NCI-H2227 treated with DMSO at 0.1 percent for 48 hours (cell line): ENCODE data around the gene ZNF593.

Experiments
- DNase-seq: peaks from one replicate; lab custom pipeline; 2025; lab: John Stamatoyannopoulos, UW

The ZNF593 gene

DNA sequence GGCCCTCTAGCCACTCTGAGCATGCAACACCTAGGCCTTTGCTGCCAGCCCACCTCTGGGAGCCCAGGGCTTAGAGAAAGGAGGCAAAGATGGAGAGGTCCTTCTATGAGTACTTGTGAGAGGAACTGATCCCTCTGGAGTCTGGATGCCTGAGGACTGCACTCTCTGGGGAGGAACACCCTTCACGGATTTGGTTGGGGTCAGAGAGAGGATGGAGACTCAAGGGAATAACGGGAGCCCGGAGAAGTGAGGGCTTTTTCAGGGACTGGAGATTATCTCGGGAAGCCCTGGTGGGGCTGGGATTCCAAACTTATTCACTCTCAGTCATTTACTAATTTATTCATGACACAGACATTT is 532 bp upstream of the ZNF593 start:
- no peak for DNase-seq

DNA sequence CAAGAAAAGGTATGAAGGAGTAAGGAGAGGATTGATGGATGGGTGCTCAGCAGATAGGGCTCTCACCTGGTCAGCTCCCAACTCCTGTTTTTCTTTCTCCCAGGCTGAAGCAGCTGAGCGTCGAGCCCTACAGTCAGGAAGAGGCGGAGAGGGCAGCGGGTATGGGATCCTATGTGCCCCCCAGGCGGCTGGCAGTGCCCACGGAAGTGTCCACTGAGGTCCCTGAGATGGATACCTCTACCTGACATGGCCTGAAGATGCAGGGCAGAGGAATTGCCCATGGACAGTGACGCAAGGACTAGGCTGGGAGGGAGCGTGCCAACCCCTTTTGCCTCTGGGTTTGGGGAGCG is 739 bp downstream of the ZNF593 start:
- no peak for DNase-seq

DNA sequence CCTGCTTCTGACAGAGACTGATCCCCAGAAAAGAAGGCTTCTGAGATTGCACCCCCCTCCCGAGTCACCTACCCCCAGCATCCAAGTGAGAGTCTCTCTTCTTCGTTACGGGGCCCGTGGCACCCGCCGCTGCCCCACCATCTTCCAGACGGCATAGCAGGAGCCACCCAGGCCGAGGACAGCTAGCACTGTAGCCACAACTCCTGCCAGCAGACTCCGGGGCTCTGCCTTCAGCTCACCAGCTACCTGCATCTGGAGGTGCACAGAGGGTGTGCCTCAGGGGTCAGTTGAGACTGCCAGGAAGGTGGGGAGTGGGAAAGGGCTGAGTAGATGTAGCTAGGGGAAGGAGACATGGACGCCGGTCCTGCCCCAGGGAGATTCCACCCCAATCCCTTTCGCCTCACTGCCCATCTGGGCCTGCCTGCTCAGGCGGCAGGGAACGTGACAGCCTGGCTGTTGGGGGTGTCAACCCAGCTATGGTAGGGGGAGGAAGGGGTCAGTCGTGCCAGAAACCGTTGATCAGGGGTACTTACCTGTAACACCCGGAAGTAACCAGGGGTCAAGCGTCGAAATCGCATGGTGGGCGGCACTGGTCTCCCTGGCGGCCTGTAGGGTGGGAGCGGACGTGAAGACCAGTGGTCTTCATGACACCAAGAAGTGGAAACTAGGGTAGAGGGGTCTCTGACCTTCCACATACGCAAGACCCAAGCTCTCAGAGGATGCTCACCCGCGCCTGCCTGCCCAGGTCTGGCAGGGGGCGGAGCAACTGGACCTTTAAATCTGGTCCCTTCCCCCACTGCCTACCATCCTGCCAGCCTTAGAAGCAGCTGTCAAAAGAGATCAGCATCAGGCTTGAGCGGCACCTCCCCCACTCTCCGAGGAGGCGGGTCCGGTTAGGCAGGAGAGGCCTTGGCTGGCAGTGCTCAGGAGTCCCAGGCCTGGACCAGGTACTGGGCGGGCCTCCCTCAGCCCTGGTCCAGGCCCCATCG is 1.7 kb downstream of the ZNF593 start, which contains the start of gene ZNF593OS:
Gene ZNF593OS, minus strand, starts transcription at position 749 of the 989 bp plus-strand sequence. Its CDS starts 171 bp downstream, at position 578.
- DNase-seq, result no peak

DNA sequence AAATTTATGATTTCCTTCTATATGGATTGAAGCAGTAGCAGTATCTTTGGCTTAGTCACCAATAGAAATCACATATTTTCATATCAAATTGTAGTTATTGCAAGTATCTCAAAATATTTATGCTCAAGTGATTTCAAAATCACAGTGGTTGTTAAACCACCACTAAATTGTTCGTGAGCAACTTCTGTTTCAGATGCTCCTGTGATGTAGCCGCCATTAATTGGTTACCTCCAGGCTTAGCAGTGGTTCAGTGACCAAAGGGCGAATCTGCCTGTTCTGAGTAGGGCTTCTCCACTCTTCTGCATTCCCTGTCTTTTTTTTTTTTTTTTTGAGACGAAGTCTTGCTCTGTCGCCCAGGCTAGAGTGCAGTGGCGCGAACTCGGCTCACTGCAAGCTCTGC is 5.6 kb downstream of the ZNF593 start:
- no peak for DNase-seq

DNA sequence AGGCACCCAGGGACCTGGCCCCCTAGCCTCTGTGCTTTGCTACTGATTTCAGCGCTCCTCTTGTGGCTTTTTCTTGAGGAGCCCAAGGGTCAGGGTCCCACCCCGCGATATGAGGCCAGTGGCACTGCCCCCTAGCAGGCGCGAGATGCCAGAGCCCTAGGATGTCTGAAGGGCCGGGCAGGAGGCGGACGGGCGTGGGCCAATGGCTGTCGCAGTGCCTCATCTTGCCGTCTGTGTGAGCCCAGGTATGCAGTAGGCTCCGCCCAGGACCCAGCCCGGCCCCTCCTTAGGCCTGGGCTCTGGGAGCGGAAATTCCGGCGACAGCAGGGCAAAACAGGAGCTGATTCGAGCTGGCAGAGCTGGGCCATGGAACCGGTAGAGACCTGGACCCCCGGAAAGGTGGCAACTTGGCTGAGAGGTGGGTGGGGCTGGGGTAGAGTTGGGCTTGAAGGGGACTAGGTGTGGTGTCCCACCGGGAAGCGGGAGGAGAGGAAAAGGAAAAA is 7.5 kb downstream of the ZNF593 start, which contains the start of gene CNKSR1:
Gene CNKSR1, plus strand, starts transcription at position 310 of the 503 bp plus-strand sequence. Its CDS starts 57 bp downstream, at position 367.
- DNase-seq, result no peak

DNA sequence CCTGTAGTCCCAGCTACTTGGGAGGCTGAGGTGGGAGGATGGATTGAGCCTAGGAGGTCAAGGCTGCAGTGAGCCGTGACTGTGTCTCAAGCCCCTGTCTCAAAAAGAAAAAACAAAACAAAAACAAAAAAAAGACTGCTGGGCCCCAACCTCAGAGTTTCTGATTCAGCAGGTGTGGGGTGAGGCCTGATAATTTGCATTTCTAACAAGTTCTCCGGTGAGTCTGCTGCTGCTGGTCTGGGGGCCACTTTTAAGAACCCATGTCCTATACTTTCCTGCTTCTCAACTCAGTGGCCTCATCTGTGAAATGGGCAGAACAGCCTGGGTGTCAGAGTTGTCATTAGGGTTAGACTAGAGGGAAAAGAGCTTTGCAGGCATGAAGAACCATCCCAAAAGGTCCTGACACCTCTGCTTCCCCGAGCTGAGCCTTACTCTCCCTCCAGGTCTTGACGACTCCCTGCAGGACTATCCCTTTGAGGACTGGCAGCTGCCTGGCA is 10.3 kb downstream of the ZNF593 start:
- DNase-seq, result no peak

DNA sequence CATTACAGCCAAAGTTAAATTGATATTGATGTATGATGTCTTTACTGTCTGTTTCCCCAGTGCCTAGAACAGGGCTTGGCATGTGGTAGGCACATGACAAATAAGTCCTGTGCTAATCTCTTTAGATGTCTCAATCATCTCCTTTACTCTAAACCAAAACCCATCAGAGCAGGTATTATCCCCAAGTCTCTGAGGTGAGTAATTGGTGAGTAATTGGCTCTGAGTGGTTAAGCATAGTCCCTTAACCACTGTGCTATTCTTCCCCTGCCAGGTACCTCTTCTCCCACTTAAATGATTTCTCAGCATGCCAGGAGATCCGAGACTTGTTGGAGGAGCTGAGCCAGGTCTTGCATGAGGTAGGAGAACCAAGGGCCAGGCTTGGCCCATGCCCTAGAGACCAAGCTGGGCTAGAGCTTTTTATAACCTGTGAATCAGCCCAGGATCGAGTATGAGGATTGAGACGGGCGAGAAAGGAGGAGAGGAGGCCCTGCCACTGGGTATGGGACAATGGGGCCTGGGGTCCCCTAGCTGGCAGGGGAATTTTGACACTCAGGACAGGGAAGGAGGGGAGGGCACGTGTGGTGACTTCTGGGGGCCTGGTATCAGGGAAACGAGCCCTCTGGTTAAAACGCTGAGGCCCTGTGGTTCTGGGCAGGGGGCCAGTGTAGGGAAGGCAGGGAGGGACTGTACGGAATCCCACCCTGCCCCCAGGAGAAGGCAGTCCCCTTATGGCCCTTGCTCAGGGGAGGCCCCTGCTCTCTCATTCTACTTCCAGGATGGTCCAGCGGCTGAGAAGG is 12.1 kb downstream of the ZNF593 start:
- DNase-seq, result no peak

DNA sequence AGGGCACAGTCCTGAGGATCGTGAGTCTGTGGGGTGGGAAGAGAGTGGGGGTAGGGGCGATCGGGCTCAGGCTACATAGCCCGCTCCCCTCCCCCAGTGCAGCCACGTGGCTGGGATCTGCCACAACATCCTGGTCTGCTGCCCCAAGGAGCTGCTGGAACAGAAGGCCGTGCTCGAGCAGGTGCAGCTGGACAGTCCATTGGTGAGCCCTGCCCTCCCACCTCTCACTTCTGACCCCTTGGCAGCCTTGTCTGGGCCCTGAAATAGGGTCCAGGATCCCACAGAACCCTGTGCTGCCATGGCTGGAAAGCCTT is 12.6 kb downstream of the ZNF593 start:
- no peak for DNase-seq

DNA sequence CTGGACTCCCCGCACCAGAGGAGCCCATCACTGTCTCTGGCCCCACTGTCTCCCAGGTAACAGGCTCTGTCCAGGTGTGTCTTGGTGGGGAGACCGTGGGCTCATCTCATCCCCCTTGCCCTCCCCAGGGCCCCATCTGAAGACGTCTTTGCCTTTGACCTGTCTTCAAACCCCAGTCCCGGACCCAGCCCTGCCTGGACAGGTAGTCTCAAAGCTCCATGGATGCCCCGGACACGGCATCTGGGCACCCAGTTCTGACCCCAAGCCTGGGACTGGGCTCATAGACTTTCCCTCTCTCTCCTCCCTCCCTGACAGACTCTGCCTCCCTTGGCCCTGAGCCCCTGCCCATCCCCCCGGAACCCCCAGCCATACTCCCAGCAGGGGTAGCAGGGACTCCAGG is 14.4 kb downstream of the ZNF593 start:
- DNase-seq, result no peak

DNA sequence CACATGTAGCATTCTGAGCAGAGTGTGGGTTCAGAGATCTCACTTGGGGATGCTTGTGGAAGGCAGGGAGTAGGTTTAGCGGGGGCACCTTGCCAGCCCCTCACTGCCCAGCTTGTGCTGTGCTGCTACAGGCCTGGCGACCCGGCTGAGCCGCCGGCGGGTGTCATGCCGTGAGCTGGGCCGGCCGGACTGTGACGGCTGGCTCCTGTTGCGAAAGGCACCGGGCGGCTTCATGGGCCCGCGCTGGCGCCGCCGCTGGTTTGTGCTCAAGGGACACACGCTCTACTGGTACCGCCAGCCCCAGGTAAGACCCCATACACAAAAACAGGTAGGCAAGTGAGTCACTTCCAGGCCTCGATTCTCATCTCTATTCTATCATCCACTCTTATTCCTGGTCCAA is 15.2 kb downstream of the ZNF593 start:
- no peak for DNase-seq

DNA sequence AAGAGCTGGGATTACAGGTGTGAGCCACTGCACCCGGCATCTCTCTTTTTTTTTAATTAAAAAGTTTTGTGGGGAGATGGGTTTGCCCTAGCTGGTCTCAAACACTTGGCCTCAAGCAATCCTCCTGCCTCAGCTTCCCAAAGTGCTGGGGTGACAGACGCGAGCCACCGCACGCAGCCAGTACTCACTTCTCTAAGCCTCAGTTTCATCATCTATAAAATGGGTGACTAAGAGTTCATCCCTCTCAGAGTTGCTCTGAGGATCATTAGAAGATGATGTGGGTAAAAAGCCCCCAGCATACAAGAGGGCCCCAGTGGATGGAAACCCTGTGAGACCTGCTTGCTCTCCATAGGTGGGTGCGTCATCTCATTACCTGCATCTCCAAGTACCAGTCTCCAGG is 18.2 kb downstream of the ZNF593 start:
- DNase-seq, result no peak

DNA sequence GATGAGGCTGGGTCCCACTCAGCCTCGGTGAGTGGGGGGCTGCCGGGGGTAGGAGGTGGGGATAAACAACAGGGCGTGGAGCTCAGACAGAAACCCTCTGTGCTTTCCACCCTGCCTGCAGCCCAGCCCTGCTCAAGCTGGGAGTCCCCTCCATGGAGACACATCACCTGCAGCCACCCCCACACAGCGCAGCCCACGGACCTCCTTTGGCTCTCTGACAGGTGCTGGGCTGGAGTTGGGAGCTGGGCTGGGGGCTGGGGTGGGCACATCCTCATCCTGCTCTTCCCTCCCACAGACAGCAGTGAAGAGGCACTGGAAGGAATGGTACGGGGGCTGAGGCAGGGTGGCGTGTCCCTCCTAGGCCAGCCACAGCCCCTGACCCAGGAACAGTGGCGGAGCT is 18.8 kb downstream of the ZNF593 start:
- DNase-seq, result no peak

DNA sequence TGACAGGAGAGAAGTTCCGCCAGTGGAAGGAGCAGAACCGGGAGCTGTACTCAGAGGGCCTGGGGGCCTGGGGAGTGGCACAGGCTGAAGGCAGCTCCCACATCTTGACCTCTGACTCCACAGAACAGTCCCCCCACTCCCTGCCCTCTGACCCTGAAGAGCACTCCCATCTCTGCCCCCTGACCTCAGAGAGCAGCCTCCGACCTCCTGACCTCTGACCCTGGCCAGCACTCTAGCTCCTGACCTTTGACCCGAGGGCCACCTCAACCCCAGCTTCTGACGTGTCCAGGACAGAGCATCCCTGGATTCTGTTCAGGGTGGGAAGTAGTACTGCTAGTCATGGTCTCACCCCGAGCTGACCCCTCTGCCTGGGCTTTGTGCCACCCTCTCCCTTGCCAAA is 19.6 kb downstream of the ZNF593 start:
- DNase-seq, result no peak

DNA sequence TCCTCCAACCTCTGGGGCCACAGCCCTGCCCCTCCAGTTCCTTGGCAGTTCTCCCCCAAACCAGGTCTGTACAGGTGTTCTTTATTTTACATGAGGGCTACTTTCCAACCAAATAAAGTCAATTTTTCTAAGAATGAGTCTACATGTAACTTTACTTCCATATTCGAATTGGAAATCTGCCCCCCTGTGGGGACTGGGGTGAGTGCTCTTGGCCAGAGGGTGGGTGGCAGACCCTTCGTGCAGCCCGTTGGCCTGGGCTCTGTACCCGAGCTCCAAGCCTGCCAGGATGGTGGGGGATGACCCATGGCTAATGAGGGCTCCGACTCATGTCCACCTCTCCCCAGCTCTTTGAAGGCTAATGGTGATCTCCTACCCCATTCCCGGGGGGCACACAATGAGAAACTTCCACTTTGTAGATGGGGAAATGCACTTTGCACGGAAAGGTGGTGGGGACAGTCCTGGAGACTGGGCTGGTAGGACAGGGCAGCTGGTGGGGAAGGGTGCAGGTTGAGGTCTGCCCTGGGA is 20.1 kb downstream of the ZNF593 start:
- no peak for DNase-seq

DNA sequence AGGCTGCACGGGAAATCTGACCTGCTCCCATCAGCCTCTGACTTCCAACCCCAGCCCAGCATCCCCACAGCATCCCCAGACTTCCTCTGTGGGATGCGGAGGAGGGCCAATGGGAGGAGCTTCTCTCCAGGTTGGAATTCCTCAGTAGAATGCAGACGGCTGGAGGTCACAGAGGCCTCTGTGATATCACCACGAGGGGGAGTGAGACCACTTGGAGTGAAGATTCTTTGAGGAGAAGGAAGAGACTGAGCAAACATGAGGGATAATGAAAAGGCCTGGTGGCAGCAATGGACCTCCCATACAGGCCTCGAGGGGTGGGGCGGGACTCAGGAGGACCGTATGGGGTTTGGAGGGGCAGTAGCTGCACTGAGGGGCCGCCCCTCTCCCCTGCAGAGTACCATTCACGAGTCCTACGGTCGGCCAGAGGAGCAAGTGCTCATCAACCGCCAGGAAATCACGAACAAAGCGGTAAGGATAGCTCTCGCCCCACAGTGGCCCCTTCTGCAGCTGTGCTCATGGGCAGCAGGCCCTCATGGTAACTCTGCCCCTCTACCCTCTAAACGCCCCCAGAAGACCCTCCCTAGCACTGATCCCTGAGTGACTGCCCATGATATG is 20.8 kb downstream of the ZNF593 start, which contains the start of gene CATSPER4:
Gene CATSPER4, plus strand, starts transcription at position 230 of the 615 bp plus-strand sequence. Its CDS starts 26 bp downstream, at position 256.
- no peak for DNase-seq

DNA sequence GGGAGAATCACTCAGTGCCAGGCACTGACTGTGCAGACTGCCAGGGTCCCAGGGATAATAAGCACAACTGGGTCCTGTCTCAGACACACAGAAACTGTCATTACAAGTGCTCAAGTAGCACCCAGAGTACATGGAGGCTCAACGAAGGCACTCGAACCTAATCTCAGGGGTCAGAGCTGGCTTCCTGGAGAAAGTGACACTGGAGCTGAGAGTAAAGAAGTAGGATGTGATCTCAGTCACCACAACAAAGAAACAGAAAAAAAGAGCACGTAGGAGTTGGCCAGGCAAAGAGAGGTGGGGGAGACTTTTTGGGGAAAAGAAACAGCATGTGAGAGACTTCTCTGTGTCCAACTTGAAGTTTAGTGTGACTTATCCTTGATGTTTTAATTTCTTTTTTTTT is 22.0 kb downstream of the ZNF593 start:
- no peak for DNase-seq

DNA sequence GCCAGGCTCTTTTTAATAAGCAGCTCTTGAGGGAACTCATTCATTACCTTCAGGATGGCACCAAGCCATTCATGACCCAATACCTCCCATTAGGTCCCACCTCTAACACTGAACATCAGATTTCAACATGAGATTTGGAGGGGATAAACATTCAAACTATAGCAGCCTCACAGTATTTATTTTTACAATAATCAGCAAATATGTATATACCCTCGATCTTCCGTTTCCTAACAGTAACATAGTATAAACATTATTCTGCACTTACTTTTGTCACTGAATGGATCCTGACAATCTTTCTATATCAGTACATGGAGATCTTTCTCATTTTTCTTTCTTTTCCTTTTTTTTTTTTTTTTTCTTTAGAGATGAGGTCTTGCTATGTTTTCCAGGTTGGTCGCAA is 26.1 kb downstream of the ZNF593 start:
- no peak for DNase-seq

DNA sequence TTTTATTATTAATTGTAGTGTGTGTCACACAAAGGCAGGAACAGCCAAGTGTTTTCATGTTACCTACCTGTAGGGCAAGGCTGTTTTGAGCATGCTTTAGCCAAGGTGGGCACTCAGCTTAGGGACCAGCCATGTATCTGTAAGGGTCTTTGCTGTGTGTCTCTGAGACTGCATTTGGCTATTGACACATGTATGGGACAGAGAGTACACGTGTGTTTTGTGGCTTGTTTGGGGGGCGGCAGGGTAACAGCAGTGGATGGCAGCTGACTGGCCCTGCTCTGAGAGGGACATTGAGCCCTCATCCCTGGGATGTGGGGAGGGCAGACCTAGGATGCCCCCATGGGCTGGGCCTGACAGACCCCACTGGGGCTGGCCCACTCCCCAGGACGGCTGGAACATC is 27.6 kb downstream of the ZNF593 start:
- no peak for DNase-seq

DNA sequence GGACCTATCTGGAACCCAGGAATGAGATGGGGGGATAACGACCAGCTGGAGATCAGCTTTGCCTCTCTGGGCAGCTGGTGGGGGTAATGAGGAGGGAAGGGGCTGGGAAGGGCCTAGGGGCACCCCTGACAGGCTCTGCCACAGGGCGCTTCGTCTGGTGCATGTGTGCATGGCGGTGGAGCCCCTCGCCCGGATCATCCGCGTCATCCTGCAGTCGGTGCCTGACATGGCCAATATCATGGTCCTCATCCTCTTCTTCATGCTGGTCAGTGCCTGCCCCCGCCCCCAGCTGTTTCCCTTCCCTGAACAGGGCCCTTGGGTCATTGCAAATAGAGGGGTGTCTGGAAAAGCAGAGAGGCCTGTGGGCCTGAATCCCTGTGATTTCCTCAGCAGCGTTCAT is 28.1 kb downstream of the ZNF593 start:
- DNase-seq, result no peak

DNA sequence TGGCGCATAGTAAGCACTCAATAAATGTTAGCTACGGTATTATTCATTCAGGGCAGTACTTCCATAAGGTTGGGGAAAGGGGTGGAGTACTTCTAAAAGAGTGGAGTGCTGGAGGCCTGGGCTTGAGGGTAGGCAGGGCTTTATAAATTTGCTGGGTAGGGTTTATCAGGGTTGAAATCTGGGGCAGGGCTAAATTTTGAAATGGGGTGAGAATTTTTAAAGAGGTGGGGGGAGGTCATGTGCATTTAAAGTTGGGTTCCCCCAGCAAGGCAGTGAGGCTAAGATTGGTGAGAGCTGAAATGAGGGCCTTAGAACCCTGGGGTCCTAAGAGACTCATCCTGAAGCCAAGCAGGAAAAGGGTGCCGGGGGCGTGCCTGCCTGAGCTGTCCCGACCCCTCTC is 30.7 kb downstream of the ZNF593 start:
- no peak for DNase-seq

DNA sequence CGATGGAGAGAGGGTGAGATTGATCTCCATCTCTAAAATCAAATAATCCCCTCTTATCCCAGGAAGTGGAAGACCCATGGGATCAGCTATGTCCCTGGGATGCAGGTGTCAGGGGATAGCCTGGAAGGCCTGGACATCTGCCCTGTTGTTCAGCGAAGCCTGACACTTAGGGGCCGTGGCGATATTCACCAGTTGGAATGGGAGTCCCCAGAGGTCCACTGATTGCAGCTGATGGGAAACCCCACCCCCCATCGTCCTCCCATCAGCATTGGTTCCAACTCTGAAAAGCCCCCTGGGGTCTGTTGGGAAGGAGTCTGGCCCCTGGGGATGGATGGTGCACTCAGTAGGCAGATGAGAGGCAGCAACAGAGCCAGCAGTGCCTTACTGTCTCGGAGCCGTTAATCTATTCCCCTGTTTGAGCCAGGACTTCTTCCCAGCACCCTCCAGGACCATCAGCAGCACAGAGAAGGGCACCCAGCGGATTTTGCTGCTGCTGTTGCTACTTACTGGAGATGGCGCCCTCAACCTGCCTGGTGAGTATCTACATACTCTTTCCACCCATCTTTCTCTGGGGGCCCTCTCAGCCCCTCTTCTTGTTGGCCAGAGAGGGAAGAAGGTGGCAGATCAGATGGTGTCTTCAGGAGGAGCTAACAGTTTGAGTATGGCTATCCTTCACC is 34.1 kb downstream of the ZNF593 start:
- DNase-seq, result no peak
